GM12801 (cell line): Measurements from ENCODE around the gene VPS16.

Source experiments
- CTCF ChIP-seq: IDR thresholded peaks from one replicate; pipeline ENCODE4 v1.5.1; 2011; ENCODE audit warnings: control low read depth; ENCODE audit not compliant: insufficient read length; ENCODE audit errors: extremely low read depth

VPS16 gene

GRCh38 chr20:2839732-2840137 lies 810 bp upstream of the VPS16 start:
- no peak for TF ChIP-seq CTCF

- no peak for TF ChIP-seq CTCF
Observed at GRCh38 chr20:2840967-2841531, 504 bp downstream of the VPS16 start.

- TF ChIP-seq CTCF: no peak
Observed at GRCh38 chr20:2845607-2846006, 5.1 kb downstream of the VPS16 start.

GRCh38 chr20:2846698-2847097 lies 6.2 kb downstream of the VPS16 start:
- no peak for TF ChIP-seq CTCF

GRCh38 chr20:2847802-2848201 lies 7.3 kb downstream of the VPS16 start:
- no peak for TF ChIP-seq CTCF

GRCh38 chr20:2849529-2849928 lies 9.0 kb downstream of the VPS16 start:
- no peak for TF ChIP-seq CTCF

GRCh38 chr20:2851086-2851485 lies 10.5 kb downstream of the VPS16 start:
- no peak for TF ChIP-seq CTCF
